Endothelial cell of umbilical vein (primary cell): ENCODE data around the gene NUDT22. TPM values are rescaled to one million over a fixed set of nuclear protein-coding genes. Genes with fewer than 3 reads are reported as not detected.

Source experiments
- BruUV-seq: library from RNA; stranded (reverse); fragments of 400-500 nt; replicated peaks from 2 replicates; lab custom pipeline; 2021; lab: Mats Ljungman, UMichigan
- CTCF ChIA-PET: fragments of 300-600, 350-600 bp; sonication (Branson Sonifier 250); formaldehyde crosslinking; loops from one replicate; lab custom pipeline; 2021; ENCODE audit warnings: antibody characterized with exemption, inconsistent platforms; lab: Charles Lee
- POLR2A ChIA-PET: fragments of 300-600, 350-600 bp; sonication (Branson Sonifier 250); formaldehyde crosslinking; loops from one replicate; lab custom pipeline; 2021; ENCODE audit warnings: antibody characterized with exemption, inconsistent platforms; lab: Charles Lee
- DNase-seq: peaks from one replicate; pipeline ENCODE4 v3.0.0-alpha.2; 2011; ENCODE audit warnings: low read depth, low spot score
- FAIRE-seq: peaks from 2 replicates; lab custom pipeline; 2011; peaks lifted over from hg19 to GRCh38; lab: Jason Lieb, UNC
- H2AFZ ChIP-seq: 2 replicates; pipeline ENCODE4 v1.6.0; 2012; ENCODE audit warnings: low read depth, low read length, control low read depth, inconsistent platforms
- H3K27ac ChIP-seq: 2 replicates; pipeline ENCODE4 v1.5.1; 2011; ENCODE audit warnings: low read depth, mild to moderate bottlenecking, control low read depth, low read length, moderate library complexity; ENCODE audit not compliant: insufficient read depth
- H3K27me3 ChIP-seq, 2 experiments: 2 replicates each; pipeline versions ENCODE4 v1.6.0 to v1.6.1; 2011; ENCODE audit warnings: low read length in 2 of 2, mixed read lengths in 1 of 2; ENCODE audit not compliant: control insufficient read depth in 2 of 2, insufficient read depth in 2 of 2
- H3K36me3 ChIP-seq, 2 experiments: 2 replicates in 1 of 2; 3 replicates in 1 of 2; pipeline ENCODE4 v1.5.1; 2011; ENCODE audit warnings: low read length in 2 of 2, mild to moderate bottlenecking in 1 of 2, moderate library complexity in 1 of 2; ENCODE audit not compliant: control insufficient read depth in 2 of 2, insufficient read depth in 2 of 2; ENCODE audit errors: extremely low read depth in 1 of 2
- H3K4me1 ChIP-seq: 3 replicates; pipeline ENCODE4 v1.5.1; 2011; ENCODE audit warnings: mild to moderate bottlenecking, low read length; ENCODE audit not compliant: control insufficient read depth, insufficient read depth; ENCODE audit errors: extremely low read depth
- H3K4me2 ChIP-seq: 2 replicates; pipeline ENCODE4 v1.6.1; 2011; ENCODE audit warnings: low read length, control low read depth, mixed read lengths; ENCODE audit not compliant: insufficient read depth
- H3K4me3 ChIP-seq, 3 experiments: fragments of 200-600 bp in 1 of 3; sonication (generic), shearing (Covaris generic) in 1 of 3; replicated peaks in 1 of 3; 2 replicates each; pipeline ENCODE4 v1.5.1; 2011 to 2016; ENCODE audit warnings: control low read depth in 3 of 3, low read length in 3 of 3, mild to moderate bottlenecking in 2 of 3, inconsistent platforms in 1 of 3, low read depth in 1 of 3, moderate library complexity in 1 of 3; ENCODE audit not compliant: insufficient read depth in 1 of 3
- H3K79me2 ChIP-seq: 2 replicates; pipeline ENCODE4 v1.6.0; 2012; ENCODE audit warnings: low read length, inconsistent platforms; ENCODE audit not compliant: control insufficient read depth, insufficient read depth
- H3K9ac ChIP-seq: replicated peaks from 2 replicates; pipeline ENCODE3; 2011; ENCODE audit warnings: low read length, control low read depth; ENCODE audit not compliant: insufficient read depth; ENCODE audit errors: extremely low read depth
- H3K9me1 ChIP-seq: replicated peaks from 3 replicates; pipeline ENCODE4 v1.6.0; 2011; ENCODE audit warnings: mild to moderate bottlenecking, low read length; ENCODE audit not compliant: control insufficient read depth, insufficient read depth; ENCODE audit errors: extremely low read depth
- H3K9me3 ChIP-seq: replicated peaks from 2 replicates; pipeline ENCODE4 v1.5.1; 2012; ENCODE audit warnings: low read length, inconsistent platforms; ENCODE audit not compliant: control insufficient read depth, insufficient read depth
- H4K20me1 ChIP-seq: replicated peaks from 2 replicates; pipeline ENCODE3; 2011; ENCODE audit warnings: mild to moderate bottlenecking, low read length; ENCODE audit not compliant: control insufficient read depth, insufficient read depth; ENCODE audit errors: extremely low read depth
- POLR2A ChIP-seq: IDR thresholded peaks from 2 replicates; pipeline ENCODE4 v1.6.1; 2012; ENCODE audit warnings: low read depth, mild to moderate bottlenecking, control low read depth, low read length
- POLR2AphosphoS5 ChIP-seq: IDR thresholded peaks from 2 replicates; pipeline ENCODE4 v1.6.1; 2012; ENCODE audit warnings: low read depth, mild to moderate bottlenecking, control low read depth, low read length, moderate library complexity; ENCODE audit not compliant: insufficient read depth
- dilution Hi-C: fragments of 300-500 bp; cut with MboI; formaldehyde crosslinking; loops from one replicate; pipeline ENCODE4 v1.15.0; 2019; ENCODE audit warnings: low sequenced_read_pairs; ENCODE audit not compliant: extremely low pct_ligation_motif_present
- intact Hi-C: fragments of 100-400 bp; cut with micrococcal nuclease; formaldehyde crosslinking; loops from one replicate; pipeline ENCODE4 v1.10.0; 2022
- polyA plus RNA-seq, 4 experiments: library from polyadenylated mRNA; depleted of rRNA in 3 of 4; stranded (reverse) in 3 of 4; unstranded in 1 of 4; fragments of >200 nt; gene quantifications; 2 replicates each; pipeline versions ENCODE4 v1.2.1 to v1.2.3, GENCODE V29; 2011 to 2012; ENCODE audit warnings: missing spikeins in 1 of 4
- total RNA-seq: library from RNA; stranded (reverse); gene quantifications from 2 replicates; pipeline ENCODE4 v1.2.3, GENCODE V29; 2021
- TF ChIP-seq, protein P1 (sequence below): IDR thresholded peaks from 2 replicates; pipeline ENCODE4 v1.6.1; 2011; ENCODE audit not compliant: insufficient read depth, insufficient read length
- TF ChIP-seq, protein P2 (sequence below), 2 donors: IDR thresholded peaks; 1 replicate in 1 of 2; 2 replicates in 1 of 2; pipeline ENCODE4 v1.5.1; 2011; ENCODE audit warnings: low read length in 2 of 2, mild to moderate bottlenecking in 2 of 2, moderate library complexity in 2 of 2, control low read depth in 1 of 2, inconsistent platforms in 1 of 2, low read depth in 1 of 2; ENCODE audit not compliant: insufficient read depth in 1 of 2; ENCODE audit errors: extremely low read depth in 1 of 2

The NUDT22 gene
- total and polyA plus RNA-seq, 2 donors (not counting 3 experiments of a cell fraction or from before 2014, with no cell fraction given) = 37.8 to 54.8 TPM

DNA sequence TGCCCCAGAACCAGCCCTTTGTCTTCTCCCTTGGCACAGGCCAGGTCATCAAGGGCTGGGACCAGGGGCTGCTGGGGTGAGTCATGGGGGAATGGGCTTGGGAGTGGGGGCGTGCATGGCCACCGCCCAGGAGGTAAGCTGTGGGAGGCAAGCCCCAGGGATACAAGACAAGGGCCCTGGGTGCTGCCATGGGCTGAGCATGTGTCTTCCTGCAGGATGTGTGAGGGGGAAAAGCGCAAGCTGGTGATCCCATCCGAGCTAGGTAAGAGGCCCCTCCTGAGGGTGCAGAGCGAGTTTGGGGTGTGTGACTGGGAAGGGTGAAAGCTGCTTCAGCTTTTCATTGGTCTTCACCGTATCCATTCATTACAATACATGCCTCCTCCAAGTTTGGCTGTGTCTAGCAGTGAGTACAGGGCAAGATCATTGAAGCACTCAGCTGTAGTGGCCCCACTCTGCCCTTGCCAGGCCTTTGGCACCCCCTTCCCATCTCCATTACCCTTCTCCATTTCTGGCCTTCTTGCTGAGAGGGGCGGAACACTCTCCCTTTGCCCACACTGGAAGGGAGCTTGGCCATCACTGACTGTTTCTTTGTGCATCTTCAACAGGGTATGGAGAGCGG lies 17.3 kb downstream of the NUDT22 start:
- POLR2A ChIA-PET = no interaction called here
- dilution Hi-C loops = no loop called here

More for the DNA sequence above, 17.3 kb downstream of the NUDT22 start:
- DNase-seq = no peak
- Histone ChIP-seq H3K9ac (no peak overlapping the region), H3K4me2 (no peak overlapping the region), H4K20me1 (no peaks in the 10 kb centered on the region), H3K9me3 (no peaks in the 10 kb centered on the region), H3K27me3 (no peaks in the 10 kb centered on the region), H3K4me3 (no peak overlapping the region), H3K27ac (no peak overlapping the region), H2AFZ (no peak overlapping the region), H3K36me3 (peaks cover 0 to 15% of the 10 kb centered on the region in 2 experiments), H3K9me1 (no peaks in the 10 kb centered on the region), H3K79me2 (peaks cover 40% of the 10 kb centered on the region), H3K4me1 (peaks cover 21% of the 10 kb centered on the region)
- CTCF ChIA-PET = interaction anchor here (0.9 to 5.0 kb wide), 4 partner anchors 20 to 57 kb away, joined by 3 to 36 read pairs (median 15); partner anchors contain the start of gene CATSPERZ
- intact Hi-C loops = loop anchor here (5.0 kb wide), 1 partner anchor 114 kb away; the partner anchor contains the start of gene RPS6KA4
- no peak for FAIRE-seq
- BruUV-seq = TSS peak; percentile 13
- TF ChIP-seq, protein P1, sequence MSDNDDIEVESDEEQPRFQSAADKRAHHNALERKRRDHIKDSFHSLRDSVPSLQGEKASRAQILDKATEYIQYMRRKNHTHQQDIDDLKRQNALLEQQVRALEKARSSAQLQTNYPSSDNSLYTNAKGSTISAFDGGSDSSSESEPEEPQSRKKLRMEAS = no peak
- TF ChIP-seq, protein P2, sequence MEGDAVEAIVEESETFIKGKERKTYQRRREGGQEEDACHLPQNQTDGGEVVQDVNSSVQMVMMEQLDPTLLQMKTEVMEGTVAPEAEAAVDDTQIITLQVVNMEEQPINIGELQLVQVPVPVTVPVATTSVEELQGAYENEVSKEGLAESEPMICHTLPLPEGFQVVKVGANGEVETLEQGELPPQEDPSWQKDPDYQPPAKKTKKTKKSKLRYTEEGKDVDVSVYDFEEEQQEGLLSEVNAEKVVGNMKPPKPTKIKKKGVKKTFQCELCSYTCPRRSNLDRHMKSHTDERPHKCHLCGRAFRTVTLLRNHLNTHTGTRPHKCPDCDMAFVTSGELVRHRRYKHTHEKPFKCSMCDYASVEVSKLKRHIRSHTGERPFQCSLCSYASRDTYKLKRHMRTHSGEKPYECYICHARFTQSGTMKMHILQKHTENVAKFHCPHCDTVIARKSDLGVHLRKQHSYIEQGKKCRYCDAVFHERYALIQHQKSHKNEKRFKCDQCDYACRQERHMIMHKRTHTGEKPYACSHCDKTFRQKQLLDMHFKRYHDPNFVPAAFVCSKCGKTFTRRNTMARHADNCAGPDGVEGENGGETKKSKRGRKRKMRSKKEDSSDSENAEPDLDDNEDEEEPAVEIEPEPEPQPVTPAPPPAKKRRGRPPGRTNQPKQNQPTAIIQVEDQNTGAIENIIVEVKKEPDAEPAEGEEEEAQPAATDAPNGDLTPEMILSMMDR (IDR thresholded peaks at IDR 0.05; ENCODE audit: extremely low read depth in 1 of 2, insufficient read depth in 1 of 2, low read depth in 1 of 2, low read length in 2 of 2) = no peak
- TF ChIP-seq POLR2AphosphoS5 (peak; percentile 70), POLR2A (peak; percentile 59)
